NCI-H1694 (cell line): ENCODE data around the gene PROK2.

Experiments
- DNase-seq: peaks from one replicate; lab custom pipeline; 2025; lab: John Stamatoyannopoulos, UW

PROK2 gene

GRCh38 chr3:71734881-71735280 lies 50.1 kb downstream of the PROK2 start:
- no peak for DNase-seq

- no peak for DNase-seq
Measured at GRCh38 chr3:71733319-71733718, 51.6 kb downstream of the PROK2 start.

GRCh38 chr3:71732637-71733036 lies 52.3 kb downstream of the PROK2 start:
- DNase-seq = no peak

GRCh38 chr3:71728632-71729342 lies 56.2 kb downstream of the PROK2 start:
- DNase-seq = peak; percentile 50

GRCh38 chr3:71726146-71726545 lies 58.8 kb downstream of the PROK2 start:
- no peak for DNase-seq

GRCh38 chr3:71725271-71725991 lies 59.5 kb downstream of the PROK2 start, which contains the start of gene EIF4E3:
Gene EIF4E3, minus strand, starts transcription at chr3:71725402. Its CDS starts 35 bp downstream, at chr3:71725367.
- DNase-seq = no peak

- no peak for DNase-seq
Measured at GRCh38 chr3:71724584-71725270, 60.2 kb downstream of the PROK2 start.

- DNase-seq = no peak
Measured at GRCh38 chr3:71724171-71724453, 60.8 kb downstream of the PROK2 start.

- DNase-seq = no peak
Measured at GRCh38 chr3:71723452-71724170, 61.3 kb downstream of the PROK2 start.

GRCh38 chr3:71722693-71723092 lies 62.3 kb downstream of the PROK2 start:
- no peak for DNase-seq
